Activated CD8-positive, alpha-beta memory T cell treated with anti-CD3 and anti-CD28 coated beads, Interleukin-2, amount 10 ng/mL, durations not matched to agents 7 days and 5 days (primary cell): ENCODE results near the gene TMEM150B. TPM values are rescaled to one million over a fixed set of nuclear protein-coding genes. Genes with fewer than 3 reads are reported as not detected.
A peak's percentile ranks its signal among the peaks of the same experiment; 100 is the strongest.
"Not testable (repeated sequence)": the region's sequence is repeated elsewhere in the genome, so short reads cannot be mapped to it uniquely, and the experiment has no call there.

Experiments
- ATAC-seq: fragments of 150-1000 bp; cut with Tn5 transposase; one replicate; pipeline ENCODE4 v1.10.0; 2021; ENCODE audit warnings: moderate library complexity
- CTCF ChIA-PET: fragments of 350-600 bp; sonication (Branson Sonifier 250); formaldehyde crosslinking; loops from one replicate; lab custom pipeline; 2021; ENCODE audit warnings: antibody characterized with exemption; lab: Charles Lee
- DNase-seq: peaks from one replicate; pipeline ENCODE4 v3.0.0-alpha.2; 2020
- H3K27ac Mint-ChIP-seq: one replicate; pipeline ENCODE4 v1.8.0; 2021; ENCODE audit warnings: mild to moderate bottlenecking, mixed read lengths
- H3K27me3 Mint-ChIP-seq: one replicate; pipeline ENCODE4 v1.8.0; 2021; ENCODE audit warnings: mixed read lengths
- H3K36me3 Mint-ChIP-seq: one replicate; pipeline ENCODE4 v1.8.0; 2021; ENCODE audit warnings: mild to moderate bottlenecking, mixed read lengths
- H3K4me1 Mint-ChIP-seq: one replicate; pipeline ENCODE4 v1.8.0; 2021; ENCODE audit warnings: mixed read lengths
- H3K4me3 Mint-ChIP-seq: one replicate; pipeline ENCODE4 v1.8.0; 2021; ENCODE audit warnings: mild to moderate bottlenecking, moderate library complexity, mixed read lengths
- H3K9me3 Mint-ChIP-seq: one replicate; pipeline ENCODE4 v1.8.0; 2022; ENCODE audit warnings: low read depth, mixed read lengths
- total RNA-seq, 2 experiments: library from RNA; stranded (reverse); gene quantifications; one replicate each; pipeline ENCODE4 v1.2.3, GENCODE V29; 2021

Gene TMEM150B
- total RNA-seq, 2 experiments from 2014 or later, result 1.2 to 2.4 TPM

DNA sequence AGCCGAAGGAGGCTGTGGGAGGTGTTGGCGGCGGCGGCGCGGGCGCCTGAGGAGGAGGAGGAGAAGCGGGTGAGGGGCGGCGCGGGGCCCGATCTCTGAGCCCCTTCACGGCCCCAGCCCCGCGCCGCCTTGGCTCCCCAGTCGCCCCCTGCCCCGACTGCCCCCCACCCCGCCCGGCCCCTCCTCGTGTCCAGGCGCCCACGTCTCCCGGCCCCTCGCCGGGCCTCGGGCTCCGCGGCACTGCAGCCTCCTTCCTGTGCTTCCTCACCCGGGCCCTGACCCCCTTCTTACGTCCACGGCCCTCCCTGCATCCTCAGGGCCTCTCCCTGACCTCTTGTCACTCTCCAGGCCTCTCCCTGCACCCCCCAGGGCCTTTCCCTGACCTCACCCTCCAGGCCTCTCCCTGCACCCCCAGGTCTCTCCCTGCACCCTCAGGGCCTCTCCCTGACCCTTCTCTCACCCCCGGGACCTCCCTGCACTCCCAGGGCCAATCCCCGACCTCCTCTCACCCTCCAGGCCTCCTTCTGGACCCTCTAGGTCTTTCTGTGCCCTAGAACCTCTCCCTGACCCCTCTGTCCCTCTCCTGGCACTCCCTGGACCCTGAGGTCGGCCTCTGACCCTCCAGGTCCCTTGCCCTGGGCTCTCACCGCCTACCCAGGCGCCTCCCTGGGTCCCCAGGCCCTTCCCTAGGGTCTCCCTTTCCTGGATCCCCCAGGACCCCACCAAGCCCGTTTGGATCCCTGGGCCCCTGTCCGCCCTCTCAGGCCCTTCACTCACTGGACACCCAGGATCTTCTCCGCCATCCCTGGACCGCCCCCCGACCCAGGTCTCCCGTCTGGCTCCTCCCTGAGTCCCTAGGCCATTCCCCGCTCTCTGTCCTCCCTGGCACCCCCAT is 15.0 kb upstream of the TMEM150B start:
- H3K36me3 Mint-ChIP-seq, result peaks cover 3% of the 10 kb centered on the region
- CTCF ChIA-PET, result interaction anchor here (0.9 to 3.8 kb wide), 20 partner anchors 10 to 199 kb away, joined by 3 to 45 read pairs (median 4); partner anchors contain the start of genes PPP6R1, TMEM238 and UBE2S
- DNase-seq, result peak; percentile 58
- H3K9me3 Mint-ChIP-seq, result no peaks in the 10 kb centered on the region
- H3K4me3 Mint-ChIP-seq, result peak overlapping the region; percentile 73
- peaks cover 12% of the 10 kb centered on the region for H3K27me3 Mint-ChIP-seq
- peak overlapping the region; percentile 90 for H3K27ac Mint-ChIP-seq
- no peak for ATAC-seq
- peaks cover 17% of the 10 kb centered on the region for H3K4me1 Mint-ChIP-seq

DNA sequence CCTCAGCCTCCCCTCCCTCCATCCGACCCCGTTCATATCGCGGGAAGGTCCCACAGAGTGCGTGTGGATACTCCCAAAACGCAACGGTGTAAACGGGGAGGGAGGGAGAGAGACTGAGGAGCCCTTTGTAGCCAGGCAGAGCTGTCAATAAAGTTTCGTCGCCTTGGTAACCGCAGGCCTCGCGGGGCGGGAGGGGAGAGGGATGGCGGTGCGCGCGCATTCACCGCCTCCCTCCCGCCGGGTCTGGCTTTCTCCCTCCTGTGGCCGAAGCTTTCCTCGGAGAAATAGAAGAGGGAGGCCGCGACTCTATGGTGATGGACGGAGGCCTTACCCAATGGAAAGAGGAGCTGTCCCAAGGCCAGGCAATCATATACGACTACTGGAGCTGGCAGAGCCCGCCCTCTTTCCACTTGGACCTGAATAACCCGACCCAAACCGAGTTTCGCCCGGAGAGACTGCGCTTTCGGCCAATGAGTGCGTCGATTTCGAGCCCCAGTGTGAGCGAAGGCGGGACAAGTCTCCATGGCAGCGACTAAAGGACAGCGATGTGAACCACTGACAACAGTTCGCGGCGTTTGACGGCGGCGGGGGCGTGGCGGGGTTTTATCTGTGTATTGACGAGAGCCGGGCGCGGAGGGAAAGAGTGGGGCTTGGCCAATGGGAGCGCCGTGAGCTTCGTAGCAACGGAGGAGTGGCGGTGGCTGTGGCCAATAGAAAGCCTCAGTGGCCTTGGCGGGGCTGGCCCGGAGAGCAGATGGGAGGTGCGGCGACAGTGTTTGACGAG is 14.2 kb upstream of the TMEM150B start, which contains the start of gene KMT5C:
Gene KMT5C, plus strand, starts transcription at position 772 of the 784 bp plus-strand sequence. CDS start 2,061 bp downstream, outside the sequence.
- ATAC-seq (peak; percentile 87), DNase-seq (peak; percentile 100)
- Mint-ChIP-seq H3K4me3 (peak within 1 kb of the TSS; percentile 73), H3K36me3 (peaks cover 3% of the 10 kb centered on the region), H3K4me1 (peaks cover 17% of the 10 kb centered on the region), H3K27ac (peak within 1 kb of the TSS; percentile 90), H3K9me3 (no peaks in the 10 kb centered on the region), H3K27me3 (peaks cover 14% of the 10 kb centered on the region)
- CTCF ChIA-PET, result interaction anchor here (0.6 to 3.8 kb wide), 21 partner anchors 11 to 314 kb away, joined by 3 to 45 read pairs (median 4); partner anchors contain the start of genes HSPBP1, PPP6R1, TMEM238 and UBE2S

DNA sequence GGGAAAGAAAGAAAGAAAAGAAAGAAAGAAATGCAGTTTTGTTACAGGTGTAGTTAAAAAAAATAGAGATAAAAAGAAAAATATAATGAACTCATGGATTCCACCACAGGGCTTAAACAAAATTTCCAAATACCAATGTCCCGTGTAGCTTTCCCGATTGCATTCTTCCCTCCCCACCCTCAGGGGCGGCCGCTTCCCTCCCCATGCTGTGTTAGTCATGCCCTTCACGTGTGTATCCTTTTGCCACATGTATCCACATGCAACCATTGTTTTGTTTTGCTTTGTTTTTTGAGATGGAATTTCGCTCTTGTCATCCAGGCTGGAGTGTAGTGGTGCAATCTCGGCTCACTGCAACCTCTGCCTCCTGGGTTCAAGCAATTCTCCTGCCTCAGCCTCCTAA is 11.0 kb upstream of the TMEM150B start:
- peaks cover 2% of the 10 kb centered on the region for H3K36me3 Mint-ChIP-seq
- ATAC-seq (no peak), DNase-seq (no peak)
- no peaks in the 10 kb centered on the region for H3K9me3 Mint-ChIP-seq
- no peak overlapping the region for H3K27ac Mint-ChIP-seq
- H3K4me1 Mint-ChIP-seq, result peaks cover 11% of the 10 kb centered on the region
- H3K27me3 Mint-ChIP-seq, result peaks cover 25% of the 10 kb centered on the region
- CTCF ChIA-PET, result interaction anchor here (2.0 to 3.8 kb wide), 2 partner anchors 34 to 168 kb away, joined by 6 to 45 read pairs; no protein-coding TSS in a partner anchor
- no peak overlapping the region for H3K4me3 Mint-ChIP-seq

DNA sequence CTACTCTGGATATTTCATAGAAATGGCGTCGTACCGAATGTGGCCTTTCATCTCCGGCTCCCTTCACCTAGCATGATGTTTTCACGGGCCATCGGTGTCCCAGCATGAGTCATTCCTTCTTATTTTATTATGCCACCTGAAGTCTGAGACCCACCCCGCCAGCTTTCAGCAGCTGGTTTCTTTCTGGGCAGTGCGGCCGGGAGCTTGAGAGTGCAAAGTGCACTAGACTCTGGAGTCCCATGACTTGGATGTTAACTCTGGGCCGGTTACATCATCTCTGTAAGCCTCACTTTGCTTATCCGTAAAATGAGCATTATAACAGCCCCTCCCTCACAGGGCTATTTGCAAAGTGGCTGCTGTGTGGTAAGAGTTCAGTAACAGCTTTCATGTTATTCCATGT is 8.7 kb upstream of the TMEM150B start:
- Mint-ChIP-seq H3K9me3 (no peaks in the 10 kb centered on the region), H3K27me3 (peaks cover 25% of the 10 kb centered on the region), H3K4me1 (peaks cover 8% of the 10 kb centered on the region), H3K27ac (no peak overlapping the region), H3K4me3 (no peak overlapping the region), H3K36me3 (no peaks in the 10 kb centered on the region)
- DNase-seq, result no peak
- ATAC-seq, result no peak
- CTCF ChIA-PET, result no interaction called here

DNA sequence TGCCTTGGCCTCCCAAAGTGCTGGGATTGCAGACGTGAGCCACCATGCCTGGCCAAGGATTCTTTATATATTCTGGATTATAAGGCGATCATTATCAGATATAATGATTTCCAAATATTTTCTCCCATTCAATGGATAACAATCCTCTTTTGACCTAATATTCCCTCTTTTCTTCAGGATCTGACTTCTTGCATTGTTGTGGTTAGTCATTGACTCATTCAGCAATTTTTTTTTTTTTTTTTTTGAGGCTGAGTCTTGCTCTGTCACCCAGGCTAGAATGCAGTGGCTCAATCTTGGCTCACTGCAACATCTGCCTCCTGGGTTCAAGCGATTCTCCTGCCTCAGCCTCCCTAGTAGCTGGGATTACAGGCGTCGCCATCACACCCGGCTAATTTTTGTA is 4.7 kb upstream of the TMEM150B start:
- H3K27ac Mint-ChIP-seq, H3K9me3 Mint-ChIP-seq, H3K36me3 Mint-ChIP-seq, H3K4me1 Mint-ChIP-seq, ATAC-seq, DNase-seq, H3K4me3 Mint-ChIP-seq: not testable (repeated sequence)
- H3K27me3 Mint-ChIP-seq, result peaks cover 11% of the 10 kb centered on the region
- CTCF ChIA-PET, result interaction anchor here (3.5 kb wide), 1 partner anchor 28 kb away, joined by 8 read pairs; no protein-coding TSS in a partner anchor

DNA sequence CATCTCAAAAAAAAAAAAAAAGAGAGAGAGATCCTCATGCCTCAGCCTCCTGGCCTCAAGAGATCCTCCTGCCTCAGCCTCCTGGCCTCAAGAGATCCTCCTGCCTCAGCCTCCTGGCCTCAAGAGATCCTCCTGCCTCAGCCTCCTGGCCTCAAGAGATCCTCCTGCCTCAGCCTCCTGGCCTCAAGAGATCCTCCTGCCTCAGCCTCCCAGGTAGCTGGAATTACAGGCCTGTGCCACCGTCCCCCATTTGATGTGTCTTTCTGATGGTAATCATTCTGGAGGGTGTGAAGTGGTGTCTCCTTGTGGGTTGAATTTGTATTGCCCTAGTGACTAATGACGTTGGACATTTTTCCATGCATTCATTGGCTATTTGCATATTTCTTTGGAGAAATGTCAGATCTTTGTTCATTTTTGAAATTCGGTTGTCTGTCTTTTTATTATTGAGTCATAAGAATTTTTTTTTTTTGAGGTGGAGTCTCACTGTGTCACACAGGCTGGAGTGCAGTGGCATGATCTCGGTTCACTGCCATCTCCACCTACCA is 3.7 kb upstream of the TMEM150B start:
- CTCF ChIA-PET, result interaction anchor here (3.5 kb wide), 1 partner anchor 27 kb away, joined by 8 read pairs; no protein-coding TSS in a partner anchor
- H3K36me3 Mint-ChIP-seq, H3K27ac Mint-ChIP-seq, H3K9me3 Mint-ChIP-seq, H3K4me1 Mint-ChIP-seq, ATAC-seq, H3K4me3 Mint-ChIP-seq, DNase-seq: not testable (repeated sequence)
- peaks cover 11% of the 10 kb centered on the region for H3K27me3 Mint-ChIP-seq

DNA sequence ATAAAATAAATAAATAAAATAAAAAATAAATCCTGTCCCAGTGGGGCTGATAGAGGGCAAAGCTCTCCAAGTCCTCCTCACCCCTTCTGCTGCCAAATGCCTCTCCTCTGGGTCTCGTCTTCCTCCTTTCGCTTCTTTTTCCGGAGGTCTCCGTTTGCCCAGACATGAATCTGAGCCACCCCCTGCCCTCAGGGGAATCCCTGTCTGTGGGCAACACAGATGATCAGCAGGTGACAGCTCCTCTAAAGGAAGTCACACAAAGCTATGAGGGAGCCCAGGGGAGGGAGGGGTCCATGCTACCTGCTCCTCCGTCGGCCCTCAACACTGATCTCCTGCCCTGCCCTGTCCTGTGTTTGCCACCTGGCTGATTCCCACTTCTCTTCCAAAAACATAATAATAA is 479 bp downstream of the TMEM150B start:
- CTCF ChIA-PET, result interaction anchor here (2.5 kb wide), 1 partner anchor 23 kb away, joined by 9 read pairs; no protein-coding TSS in a partner anchor
- H3K9me3 Mint-ChIP-seq, result no peaks in the 10 kb centered on the region
- peak overlapping the region; percentile 44 for H3K4me3 Mint-ChIP-seq
- peaks cover 21% of the 10 kb centered on the region for H3K4me1 Mint-ChIP-seq
- no peaks in the 10 kb centered on the region for H3K36me3 Mint-ChIP-seq
- no peak for ATAC-seq
- H3K27me3 Mint-ChIP-seq, result peaks cover 9% of the 10 kb centered on the region
- DNase-seq, result no peak
- H3K27ac Mint-ChIP-seq, result no peak overlapping the region

DNA sequence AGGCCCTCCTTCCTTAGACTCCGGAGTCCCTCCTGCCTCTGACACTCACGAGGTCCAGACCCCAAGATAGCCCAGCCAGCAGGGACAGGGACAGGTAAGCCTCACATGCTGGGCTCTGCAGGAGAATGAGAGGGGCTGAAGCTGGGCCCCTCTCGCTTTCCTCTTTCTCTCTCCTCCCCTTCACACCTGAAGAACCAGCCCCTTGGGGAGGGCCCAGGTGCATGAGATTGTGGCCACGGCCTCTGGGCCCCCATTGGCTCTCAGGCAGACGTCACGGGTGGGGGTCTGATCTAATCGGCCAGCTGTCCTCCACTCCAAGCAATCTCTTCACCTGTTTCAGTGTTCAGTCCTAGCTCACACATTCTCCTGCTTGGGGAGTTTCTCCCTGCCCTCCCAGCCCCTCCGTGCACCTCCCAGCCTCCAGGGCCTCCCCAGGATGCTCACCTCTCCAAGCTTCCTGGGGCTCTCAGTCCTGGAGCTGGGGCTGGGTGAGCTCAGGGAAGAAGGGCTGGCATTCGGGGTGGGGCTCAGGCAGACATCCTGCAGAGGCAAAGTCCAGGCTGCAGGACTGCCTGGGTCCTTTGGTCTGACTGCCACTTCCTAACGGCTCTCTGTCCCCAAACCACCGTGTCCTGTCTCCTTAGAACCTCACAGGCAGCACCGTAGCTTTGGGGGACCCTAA is 2.8 kb downstream of the TMEM150B start:
- Mint-ChIP-seq H3K27me3 (peaks cover 9% of the 10 kb centered on the region), H3K27ac (no peak overlapping the region), H3K4me3 (no peak overlapping the region), H3K9me3 (no peaks in the 10 kb centered on the region), H3K36me3 (no peaks in the 10 kb centered on the region), H3K4me1 (peaks cover 21% of the 10 kb centered on the region)
- ATAC-seq (no peak), DNase-seq (no peak)
- CTCF ChIA-PET, result interaction anchor here (0.9 to 3.7 kb wide), 3 partner anchors 20 to 181 kb away, joined by 3 to 24 read pairs (median 3); partner anchors contain the start of gene TMEM238

DNA sequence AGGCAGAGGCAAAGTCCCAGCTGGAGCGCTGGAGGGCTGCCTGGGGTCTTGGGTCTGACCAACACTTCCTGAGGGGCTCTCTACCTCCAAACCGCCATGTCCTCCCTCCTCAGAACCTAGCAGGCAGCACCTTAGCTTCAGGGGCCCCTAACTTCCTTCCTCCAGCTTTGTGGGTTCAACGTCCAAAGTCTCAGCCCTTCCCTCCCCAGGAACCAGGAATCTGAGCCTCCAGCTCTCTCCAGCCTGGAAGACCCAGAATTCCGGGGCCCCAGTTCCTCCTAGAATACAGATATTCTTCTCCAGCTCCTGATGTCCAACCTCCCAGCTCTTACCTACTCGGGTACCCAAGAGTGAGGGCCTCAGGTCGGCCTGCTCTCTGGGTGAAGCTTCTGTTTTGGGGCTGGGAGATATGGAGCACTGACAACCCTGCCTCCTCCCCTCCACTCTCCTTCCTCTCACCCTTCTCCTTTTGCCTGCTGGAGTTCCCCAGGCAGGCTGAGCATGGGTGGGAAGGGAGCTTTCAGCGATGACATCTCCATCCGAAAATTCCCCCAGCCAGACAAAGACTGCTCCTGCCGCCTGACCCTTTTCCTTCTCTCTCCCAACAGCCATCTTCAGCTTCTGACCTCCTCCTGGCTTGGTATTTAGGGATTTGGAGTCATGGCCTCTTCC is 3.5 kb downstream of the TMEM150B start:
- DNase-seq (no peak), ATAC-seq (no peak)
- H3K27me3 Mint-ChIP-seq, result peaks cover 9% of the 10 kb centered on the region
- H3K27ac Mint-ChIP-seq, result no peak overlapping the region
- H3K4me3 Mint-ChIP-seq, result no peak overlapping the region
- no peaks in the 10 kb centered on the region for H3K36me3 Mint-ChIP-seq
- no peaks in the 10 kb centered on the region for H3K9me3 Mint-ChIP-seq
- H3K4me1 Mint-ChIP-seq, result peaks cover 21% of the 10 kb centered on the region
- CTCF ChIA-PET, result interaction anchor here (3.7 kb wide), 1 partner anchor 20 kb away, joined by 24 read pairs; no protein-coding TSS in a partner anchor

DNA sequence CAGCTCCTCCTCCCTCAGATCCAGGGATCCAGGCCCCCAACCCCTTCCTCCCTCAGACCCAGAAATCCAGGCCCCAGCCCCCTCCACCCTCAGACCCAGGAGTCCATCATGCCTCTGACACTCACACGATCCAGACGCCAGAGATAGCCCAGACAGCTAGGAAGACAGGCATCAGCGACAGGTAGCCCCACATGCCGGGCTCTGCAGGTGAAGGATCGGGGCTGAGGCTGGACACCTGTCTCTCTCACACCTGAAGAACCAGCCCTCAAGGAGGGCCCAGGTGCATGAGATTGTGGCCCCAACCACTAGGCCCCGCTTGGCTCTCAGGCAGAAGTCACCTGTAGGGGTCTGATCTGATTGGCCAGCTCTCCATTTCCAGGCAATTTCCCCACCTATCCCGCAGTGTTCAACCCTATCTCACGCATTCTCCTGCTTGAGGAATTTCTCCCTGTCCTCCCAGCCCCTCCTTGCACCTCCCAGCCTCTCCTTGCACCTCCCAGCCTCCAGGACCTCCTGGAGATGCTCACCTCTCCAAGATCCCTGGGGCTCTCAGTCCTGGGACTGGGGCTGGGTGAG is 4.2 kb downstream of the TMEM150B start:
- peaks cover 9% of the 10 kb centered on the region for H3K27me3 Mint-ChIP-seq
- peaks cover 21% of the 10 kb centered on the region for H3K4me1 Mint-ChIP-seq
- CTCF ChIA-PET, result interaction anchor here (3.7 kb wide), 1 partner anchor 19 kb away, joined by 24 read pairs; no protein-coding TSS in a partner anchor
- H3K9me3 Mint-ChIP-seq, result no peaks in the 10 kb centered on the region
- no peak overlapping the region for H3K27ac Mint-ChIP-seq
- H3K4me3 Mint-ChIP-seq, result no peak overlapping the region
- ATAC-seq, result no peak
- H3K36me3 Mint-ChIP-seq, result no peaks in the 10 kb centered on the region
- no peak for DNase-seq

DNA sequence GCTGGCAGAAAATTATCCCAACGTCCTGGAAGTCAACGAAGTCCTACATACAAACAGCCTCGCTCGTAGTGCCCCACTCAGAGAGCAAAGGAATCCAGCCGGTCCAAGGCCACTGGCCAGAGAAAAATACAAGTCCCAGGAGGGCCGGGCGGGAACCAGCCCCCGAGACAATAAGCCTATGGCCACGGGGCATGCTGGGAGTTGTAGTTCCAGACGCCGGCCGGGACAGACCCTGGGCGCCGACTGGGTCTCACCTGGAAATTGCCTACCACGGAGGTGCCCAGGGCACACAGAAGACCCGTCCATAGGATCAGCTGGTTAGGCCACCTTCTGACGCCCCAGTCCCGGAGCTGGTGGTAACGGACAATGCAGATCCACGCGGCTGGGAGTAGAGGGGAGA is 5.4 kb downstream of the TMEM150B start:
- H3K9me3 Mint-ChIP-seq, result no peaks in the 10 kb centered on the region
- H3K36me3 Mint-ChIP-seq, result no peaks in the 10 kb centered on the region
- no peak overlapping the region for H3K4me3 Mint-ChIP-seq
- H3K4me1 Mint-ChIP-seq, result peaks cover 16% of the 10 kb centered on the region
- CTCF ChIA-PET, result interaction anchor here (1.1 to 3.7 kb wide), 3 partner anchors 18 to 98 kb away, joined by 3 to 24 read pairs (median 3); no protein-coding TSS in a partner anchor
- H3K27me3 Mint-ChIP-seq, result peaks cover 9% of the 10 kb centered on the region
- H3K27ac Mint-ChIP-seq, result no peak overlapping the region
- no peak for DNase-seq
- ATAC-seq, result no peak
